ENCODE data around the gene ZNF611.
"Not testable (repeated sequence)": the region's sequence is repeated elsewhere in the genome, so short reads cannot be mapped to it uniquely, and the experiment has no call there.

Gene ZNF611

DNA sequence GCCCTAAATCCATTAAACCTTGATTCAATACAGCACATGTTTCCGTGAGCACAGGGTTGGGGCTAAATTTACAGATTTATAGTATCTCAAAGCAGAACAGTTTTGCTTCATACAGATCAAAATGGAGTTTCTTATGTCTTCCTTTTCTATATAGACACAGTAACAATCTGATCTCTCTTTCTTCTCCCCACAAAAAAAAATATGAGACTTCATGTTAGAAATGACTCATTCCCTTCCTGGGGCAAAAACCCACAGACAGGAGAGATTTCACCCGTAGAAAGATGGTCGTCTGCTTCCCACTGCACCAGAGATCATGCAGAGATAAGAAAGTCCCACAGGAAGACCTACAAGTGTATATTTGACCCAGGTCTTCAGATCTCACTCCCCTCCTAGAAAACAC lies 7.7 kb upstream of the ZNF611 start:
- no peak overlapping the region for H3K27ac ChIP-seq (ENCODE audit: low read depth, low read length)
- H3K9ac ChIP-seq (ENCODE audit: low read length) = no peak overlapping the region
- no peaks in the 10 kb centered on the region for H3K9me2 ChIP-seq (replicated peaks; ENCODE audit: insufficient read depth, low read length)
- H3K27me3 ChIP-seq (ENCODE audit: low read length) = no peaks in the 10 kb centered on the region
- H3K79me2 ChIP-seq (ENCODE audit: insufficient read depth, low read length) = no peaks in the 10 kb centered on the region
- no peaks in the 10 kb centered on the region for H3F3A ChIP-seq (ENCODE audit: insufficient read depth)
- H3K4me2 ChIP-seq (ENCODE audit: low read depth, low read length, poor library complexity, severe bottlenecking) = no peak overlapping the region
- no peak overlapping the region for H3K4me3 ChIP-seq (ENCODE audit: insufficient read depth, low read length, poor library complexity, severe bottlenecking)
- H2AFZ ChIP-seq (ENCODE audit: low read depth, low read length, severe bottlenecking) = no peak overlapping the region
- no peaks in the 10 kb centered on the region for H4K20me1 ChIP-seq (ENCODE audit: low read depth, low read length)
- H3K36me3 ChIP-seq (ENCODE audit: low read length) = no peaks in the 10 kb centered on the region
- TF ChIP-seq, protein P1, sequence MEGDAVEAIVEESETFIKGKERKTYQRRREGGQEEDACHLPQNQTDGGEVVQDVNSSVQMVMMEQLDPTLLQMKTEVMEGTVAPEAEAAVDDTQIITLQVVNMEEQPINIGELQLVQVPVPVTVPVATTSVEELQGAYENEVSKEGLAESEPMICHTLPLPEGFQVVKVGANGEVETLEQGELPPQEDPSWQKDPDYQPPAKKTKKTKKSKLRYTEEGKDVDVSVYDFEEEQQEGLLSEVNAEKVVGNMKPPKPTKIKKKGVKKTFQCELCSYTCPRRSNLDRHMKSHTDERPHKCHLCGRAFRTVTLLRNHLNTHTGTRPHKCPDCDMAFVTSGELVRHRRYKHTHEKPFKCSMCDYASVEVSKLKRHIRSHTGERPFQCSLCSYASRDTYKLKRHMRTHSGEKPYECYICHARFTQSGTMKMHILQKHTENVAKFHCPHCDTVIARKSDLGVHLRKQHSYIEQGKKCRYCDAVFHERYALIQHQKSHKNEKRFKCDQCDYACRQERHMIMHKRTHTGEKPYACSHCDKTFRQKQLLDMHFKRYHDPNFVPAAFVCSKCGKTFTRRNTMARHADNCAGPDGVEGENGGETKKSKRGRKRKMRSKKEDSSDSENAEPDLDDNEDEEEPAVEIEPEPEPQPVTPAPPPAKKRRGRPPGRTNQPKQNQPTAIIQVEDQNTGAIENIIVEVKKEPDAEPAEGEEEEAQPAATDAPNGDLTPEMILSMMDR (IDR thresholded peaks at IDR 0.05; ENCODE audit: insufficient read depth, low read length, poor library complexity, severe bottlenecking) = no peak
- TF ChIP-seq EZH2phosphoT487 (conservative IDR thresholded peaks at IDR 0.05; ENCODE audit: low read length) = no peak
- no peaks in the 10 kb centered on the region for H3K9me3 ChIP-seq (ENCODE audit: insufficient read depth, low read length)

- Histone ChIP-seq H3K4me3 (ENCODE audit: insufficient read depth, low read length, poor library complexity, severe bottlenecking) (no peak overlapping the region), H3K4me2 (ENCODE audit: low read depth, low read length, poor library complexity, severe bottlenecking) (no peak overlapping the region), H3K36me3 (ENCODE audit: low read length) (no peaks in the 10 kb centered on the region), H3K9ac (ENCODE audit: low read length) (no peak overlapping the region), H3K27me3 (ENCODE audit: low read length) (no peaks in the 10 kb centered on the region), H3K79me2 (ENCODE audit: insufficient read depth, low read length) (no peaks in the 10 kb centered on the region), H2AFZ (ENCODE audit: low read depth, low read length, severe bottlenecking) (no peak overlapping the region), H3K27ac (ENCODE audit: low read depth, low read length) (no peak overlapping the region), H4K20me1 (ENCODE audit: low read depth, low read length) (no peaks in the 10 kb centered on the region), H3F3A (ENCODE audit: insufficient read depth) (no peaks in the 10 kb centered on the region), H3K9me3 (ENCODE audit: insufficient read depth, low read length) (no peaks in the 10 kb centered on the region), H3K9me2 (replicated peaks; ENCODE audit: insufficient read depth, low read length) (no peaks in the 10 kb centered on the region)
- TF ChIP-seq EZH2phosphoT487 (conservative IDR thresholded peaks at IDR 0.05; ENCODE audit: low read length) = no peak
- TF ChIP-seq, protein P1 (IDR thresholded peaks at IDR 0.05; ENCODE audit: insufficient read depth, low read length, poor library complexity, severe bottlenecking) = no peak
Measured at GRCh38 chr19:52741951-52742485, 7.2 kb upstream of the ZNF611 start.

- not testable (repeated sequence) for H3K27ac ChIP-seq (ENCODE audit: low read depth, low read length); H3K79me2 ChIP-seq (ENCODE audit: insufficient read depth, low read length); H3K4me3 ChIP-seq (ENCODE audit: insufficient read depth, low read length, poor library complexity, severe bottlenecking); H3F3A ChIP-seq (ENCODE audit: insufficient read depth); H3K9me2 ChIP-seq (replicated peaks; ENCODE audit: insufficient read depth, low read length); H3K9ac ChIP-seq (ENCODE audit: low read length); H3K9me3 ChIP-seq (ENCODE audit: insufficient read depth, low read length); H2AFZ ChIP-seq (ENCODE audit: low read depth, low read length, severe bottlenecking); H3K36me3 ChIP-seq (ENCODE audit: low read length); H3K27me3 ChIP-seq (ENCODE audit: low read length); H3K4me2 ChIP-seq (ENCODE audit: low read depth, low read length, poor library complexity, severe bottlenecking); H4K20me1 ChIP-seq (ENCODE audit: low read depth, low read length)
Measured at GRCh38 chr19:52741371-52741770, 6.5 kb upstream of the ZNF611 start.

- Histone ChIP-seq H3K27me3 (ENCODE audit: low read length) (no peaks in the 10 kb centered on the region), H3K9me2 (replicated peaks; ENCODE audit: insufficient read depth, low read length) (no peaks in the 10 kb centered on the region), H3K36me3 (ENCODE audit: low read length) (no peaks in the 10 kb centered on the region), H3K9ac (ENCODE audit: low read length) (no peak overlapping the region), H3K27ac (ENCODE audit: low read depth, low read length) (no peak overlapping the region), H3F3A (ENCODE audit: insufficient read depth) (no peaks in the 10 kb centered on the region), H4K20me1 (ENCODE audit: low read depth, low read length) (no peaks in the 10 kb centered on the region), H3K79me2 (ENCODE audit: insufficient read depth, low read length) (peaks cover 2% of the 10 kb centered on the region; the same call in 1 of the 2 replicates), H3K9me3 (ENCODE audit: insufficient read depth, low read length) (no peaks in the 10 kb centered on the region), H3K4me2 (ENCODE audit: low read depth, low read length, poor library complexity, severe bottlenecking) (no peak overlapping the region), H3K4me3 (ENCODE audit: insufficient read depth, low read length, poor library complexity, severe bottlenecking) (no peak overlapping the region), H2AFZ (ENCODE audit: low read depth, low read length, severe bottlenecking) (no peak overlapping the region)
- TF ChIP-seq, protein P1 (IDR thresholded peaks at IDR 0.05; ENCODE audit: insufficient read depth, low read length, poor library complexity, severe bottlenecking) = no peak
- no peak for TF ChIP-seq EZH2phosphoT487 (conservative IDR thresholded peaks at IDR 0.05; ENCODE audit: low read length)
Measured at GRCh38 chr19:52739576-52739975, 4.7 kb upstream of the ZNF611 start.
